Common myeloid progenitor, CD34-positive (primary cell): ENCODE measurements around the gene EFCAB13.
"Not testable (repeated sequence)": the region's sequence is repeated elsewhere in the genome, so short reads cannot be mapped to it uniquely, and the experiment has no call there.

Experiments
- CTCF ChIA-PET: fragments of 350-600 bp; sonication (Branson Sonifier 250); formaldehyde crosslinking; loops from one replicate; lab custom pipeline; 2021; ENCODE audit warnings: antibody characterized with exemption; lab: Charles Lee
- POLR2A ChIA-PET: fragments of 350-600 bp; sonication (Branson Sonifier 250); formaldehyde crosslinking; loops from one replicate; lab custom pipeline; 2021; ENCODE audit warnings: antibody characterized with exemption; lab: Charles Lee
- DNase-seq, 3 donors: peaks; one replicate each; pipeline versions ENCODE4 v3.0.0 to v3.0.0-alpha.2; 2013
- H3K27ac ChIP-seq, 2 experiments: 1 replicate in 1 of 2; 2 replicates in 1 of 2; pipeline ENCODE4 v1.7.0; 2013; ENCODE audit warnings: inconsistent platforms in 2 of 2, low read length in 2 of 2, mild to moderate bottlenecking in 2 of 2, low read depth in 1 of 2, moderate library complexity in 1 of 2; ENCODE audit not compliant: severe bottlenecking in 2 of 2, insufficient read depth in 1 of 2, poor library complexity in 1 of 2
- H3K27me3 ChIP-seq, 5 experiments: replicated peaks in 2 of 5; 1 replicate in 3 of 5; 2 replicates in 2 of 5; pipeline versions ENCODE4 v1.6.1 to v1.7.0; 2013; ENCODE audit warnings: low read length in 4 of 5, mild to moderate bottlenecking in 2 of 5, moderate library complexity in 2 of 5, inconsistent platforms in 1 of 5; ENCODE audit not compliant: insufficient read depth in 5 of 5, control insufficient read depth in 4 of 5
- H3K36me3 ChIP-seq, 4 experiments: 1 replicate in 2 of 4; 2 replicates in 2 of 4; pipeline versions ENCODE4 v1.6.1 to v1.7.0; 2013; ENCODE audit warnings: low read length in 3 of 4, control low read depth in 1 of 4, mild to moderate bottlenecking in 1 of 4; ENCODE audit not compliant: control insufficient read depth in 4 of 4, insufficient read depth in 4 of 4
- H3K4me1 ChIP-seq, 4 experiments: 1 replicate in 3 of 4; 2 replicates in 1 of 4; pipeline versions ENCODE4 v1.6.1 to v1.7.1; 2013; ENCODE audit warnings: low read length in 3 of 4, mild to moderate bottlenecking in 3 of 4, control low read depth in 1 of 4, inconsistent platforms in 1 of 4, moderate library complexity in 1 of 4; ENCODE audit not compliant: control insufficient read depth in 4 of 4, insufficient read depth in 4 of 4; ENCODE audit errors: control extremely low read depth in 1 of 4
- H3K4me3 ChIP-seq, 7 experiments: 1 replicate in 4 of 7; 2 replicates in 3 of 7; pipeline versions ENCODE4 v1.5.1 to v1.7.0; 2013; ENCODE audit warnings: mild to moderate bottlenecking in 7 of 7, low read length in 6 of 7, moderate library complexity in 6 of 7, inconsistent platforms in 2 of 7, low read depth in 2 of 7, control low read depth in 1 of 7; ENCODE audit not compliant: insufficient read depth in 4 of 7, control insufficient read depth in 1 of 7; ENCODE audit errors: extremely low read depth in 1 of 7
- H3K9me3 ChIP-seq, 5 experiments: 1 replicate in 4 of 5; 2 replicates in 1 of 5; pipeline versions ENCODE4 v1.6.1 to v1.7.1; 2013; ENCODE audit warnings: low read length in 4 of 5, mild to moderate bottlenecking in 2 of 5, inconsistent platforms in 1 of 5, low read depth in 1 of 5, moderate library complexity in 1 of 5; ENCODE audit not compliant: control insufficient read depth in 4 of 5, insufficient read depth in 2 of 5; ENCODE audit errors: control extremely low read depth in 1 of 5
- WGBS: methylation state at CpG from one replicate; pipeline ENCODE4 v1.1.5; 2013; ENCODE audit not compliant: insufficient coverage; 5-methylcytosine and 5-hydroxymethylcytosine counted together

The EFCAB13 gene

GRCh38 chr17:47423406-47424295 lies 99.9 kb downstream of the EFCAB13 start:
- peak; percentile 2 to 56 (median 22) for DNase-seq
- peaks cover 0 to 7% (median 7%) of the 10 kb centered on the region in 4 experiments for H3K4me1 ChIP-seq
- 3% methylated on average over 104 of the region's 113 CpGs for WGBS
- H3K9me3 ChIP-seq, result peaks cover 0 to 2% (median 1%) of the 10 kb centered on the region in 5 experiments
- POLR2A ChIA-PET, result interaction anchor here (0.6 kb wide), 1 partner anchor 449 kb away, joined by 5 read pairs; no protein-coding TSS in a partner anchor
- H3K27me3 ChIP-seq, result peaks cover 0 to 15% (median 0%) of the 10 kb centered on the region in 5 experiments
- peaks cover 0 to 5% (median 0%) of the 10 kb centered on the region in 4 experiments for H3K36me3 ChIP-seq
- H3K4me3 ChIP-seq, result peak overlapping the region; percentile 44 to 70 (median 60)
- H3K27ac ChIP-seq, result no peak overlapping the region
- CTCF ChIA-PET, result no interaction called here

- peaks cover 0 to 15% (median 0%) of the 10 kb centered on the region in 5 experiments for H3K27me3 ChIP-seq
- DNase-seq, result peak in 2 of 3 donors; percentile 3 to 5
- H3K9me3 ChIP-seq, H3K4me1 ChIP-seq, H3K36me3 ChIP-seq, H3K27ac ChIP-seq, POLR2A ChIA-PET, CTCF ChIA-PET, H3K4me3 ChIP-seq: not testable (repeated sequence)
- WGBS, result 100% methylated on average over 1 of the region's 3 CpGs
Observed at GRCh38 chr17:47425233-47425632, 101.5 kb downstream of the EFCAB13 start.

- DNase-seq, POLR2A ChIA-PET, H3K27ac ChIP-seq, H3K36me3 ChIP-seq, H3K9me3 ChIP-seq, CTCF ChIA-PET, H3K4me3 ChIP-seq, H3K4me1 ChIP-seq: not testable (repeated sequence)
- H3K27me3 ChIP-seq, result peaks cover 0 to 15% (median 0%) of the 10 kb centered on the region in 5 experiments
- no CpG with 5 or more reads among the region's 3 CpGs for WGBS
Observed at GRCh38 chr17:47425887-47426635, 102.3 kb downstream of the EFCAB13 start.

GRCh38 chr17:47427985-47428384 lies 104.2 kb downstream of the EFCAB13 start:
- H3K4me1 ChIP-seq, result peaks cover 0 to 7% (median 7%) of the 10 kb centered on the region in 4 experiments
- H3K4me3 ChIP-seq, result no peak overlapping the region
- ChIA-PET POLR2A (interaction anchor here (0.6 kb wide), 1 partner anchor 34 kb away, joined by 3 read pairs; no protein-coding TSS in a partner anchor), CTCF (no interaction called here)
- WGBS, result 100% methylated on average over 1 of the region's 2 CpGs
- peaks cover 0 to 2% (median 0%) of the 10 kb centered on the region in 5 experiments for H3K9me3 ChIP-seq
- H3K36me3 ChIP-seq, result peaks cover 0 to 8% (median under 1%) of the 10 kb centered on the region in 4 experiments
- DNase-seq, result no peak
- H3K27me3 ChIP-seq, result peaks cover 0 to 8% (median 0%) of the 10 kb centered on the region in 5 experiments
- no peak overlapping the region for H3K27ac ChIP-seq

GRCh38 chr17:47432240-47432639 lies 108.5 kb downstream of the EFCAB13 start:
- DNase-seq, H3K4me3 ChIP-seq, H3K9me3 ChIP-seq, H3K4me1 ChIP-seq, H3K27ac ChIP-seq, POLR2A ChIA-PET, CTCF ChIA-PET, H3K27me3 ChIP-seq, H3K36me3 ChIP-seq: not testable (repeated sequence)
- 100% methylated on average over 2 of the region's 9 CpGs for WGBS

GRCh38 chr17:47465165-47465564 lies 141.4 kb downstream of the EFCAB13 start:
- 100% methylated on average over 1 of the region's 3 CpGs for WGBS

More at GRCh38 chr17:47465165-47465564, 141.4 kb downstream of the EFCAB13 start:
- DNase-seq, result no peak
- H3K4me3 ChIP-seq, result no peak overlapping the region
- H3K27ac ChIP-seq, result no peak overlapping the region
- no peaks in the 10 kb centered on the region for H3K9me3 ChIP-seq
- H3K27me3 ChIP-seq, result no peaks in the 10 kb centered on the region
- no peaks in the 10 kb centered on the region for H3K4me1 ChIP-seq
- CTCF ChIA-PET, result no interaction called here
- peaks cover 0 to 4% (median under 1%) of the 10 kb centered on the region in 4 experiments for H3K36me3 ChIP-seq
- POLR2A ChIA-PET, result no interaction called here
